Activated CD8-positive, alpha-beta T cell treated with anti-CD3 and anti-CD28 coated beads, Interleukin-2, amount 10 ng/mL, durations not matched to agents 7 days and 5 days (primary cell): ENCODE data around the gene PAPSS2. TPM values are rescaled to one million over a fixed set of nuclear protein-coding genes. Genes with fewer than 3 reads are reported as not detected.
"Not testable (repeated sequence)": the region's sequence is repeated elsewhere in the genome, so short reads cannot be mapped to it uniquely, and the experiment has no call there.

Experiments used
- ATAC-seq: fragments of 150-1000 bp; cut with Tn5 transposase; one replicate; pipeline ENCODE4 v1.10.0; 2021; ENCODE audit warnings: moderate library complexity
- CTCF ChIA-PET: fragments of 350-600 bp; sonication (Branson Sonifier 250); formaldehyde crosslinking; loops from one replicate; lab custom pipeline; 2021; ENCODE audit warnings: antibody characterized with exemption; lab: Charles Lee
- POLR2A ChIA-PET: fragments of 350-600 bp; sonication (Branson Sonifier 250); formaldehyde crosslinking; loops from one replicate; lab custom pipeline; 2021; ENCODE audit warnings: antibody characterized with exemption; lab: Charles Lee
- DNase-seq: peaks from one replicate; pipeline ENCODE4 v3.0.0-alpha.2; 2020
- H3K27ac Mint-ChIP-seq: one replicate; pipeline ENCODE4 v1.8.0; 2021; ENCODE audit warnings: mild to moderate bottlenecking, mixed read lengths
- H3K27me3 Mint-ChIP-seq: one replicate; pipeline ENCODE4 v1.8.0; 2021; ENCODE audit warnings: low read depth, mixed read lengths
- H3K36me3 Mint-ChIP-seq: one replicate; pipeline ENCODE4 v1.8.0; 2021; ENCODE audit warnings: low read depth, mixed read lengths
- H3K4me1 Mint-ChIP-seq: one replicate; pipeline ENCODE4 v1.8.0; 2021; ENCODE audit warnings: low read depth, mixed read lengths
- H3K4me3 Mint-ChIP-seq: one replicate; pipeline ENCODE4 v1.8.0; 2021; ENCODE audit warnings: mild to moderate bottlenecking, mixed read lengths
- H3K9me3 Mint-ChIP-seq: one replicate; pipeline ENCODE4 v1.8.0; 2022; ENCODE audit warnings: mixed read lengths; ENCODE audit not compliant: insufficient read depth
- total RNA-seq, 2 experiments: library from RNA; stranded (reverse); gene quantifications; one replicate each; pipeline ENCODE4 v1.2.3, GENCODE V29; 2021

Gene PAPSS2
- total RNA-seq, 2 experiments from 2014 or later: 0.08 TPM; not detected in 1

DNA sequence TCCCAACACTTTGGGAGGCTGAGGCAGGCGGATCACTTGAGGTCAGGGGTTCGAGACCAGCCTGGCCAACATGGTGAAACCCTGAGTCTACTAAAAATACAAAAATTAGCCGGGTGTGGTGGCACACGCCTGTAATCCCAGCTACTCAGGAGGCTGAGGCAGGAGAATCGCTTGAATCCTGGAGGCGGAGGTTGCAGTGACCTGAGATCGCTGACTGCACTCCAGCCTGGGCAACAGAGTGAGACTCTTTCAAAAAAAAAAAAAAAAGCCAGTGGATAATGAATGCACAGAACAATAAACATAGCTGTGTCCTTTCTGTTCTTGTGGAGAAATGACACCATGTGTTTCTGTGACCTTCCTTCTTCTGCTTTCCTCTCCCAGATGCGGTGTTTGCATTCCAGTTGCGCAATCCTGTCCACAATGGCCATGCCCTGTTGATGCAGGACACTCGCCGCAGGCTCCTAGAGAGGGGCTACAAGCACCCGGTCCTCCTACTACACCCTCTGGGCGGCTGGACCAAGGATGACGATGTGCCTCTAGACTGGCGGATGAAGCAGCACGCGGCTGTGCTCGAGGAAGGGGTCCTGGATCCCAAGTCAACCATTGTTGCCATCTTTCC lies 83.4 kb downstream of the PAPSS2 start:
- not testable (repeated sequence) for H3K36me3 Mint-ChIP-seq, H3K4me3 Mint-ChIP-seq, DNase-seq, H3K4me1 Mint-ChIP-seq, H3K9me3 Mint-ChIP-seq, H3K27me3 Mint-ChIP-seq, H3K27ac Mint-ChIP-seq, ATAC-seq
- ChIA-PET POLR2A (interaction anchor here (0.7 kb wide), 1 partner anchor 174 kb away, joined by 5 read pairs; no protein-coding TSS in a partner anchor), CTCF (interaction anchor here (1.7 kb wide), 1 partner anchor 19 kb away, joined by 4 read pairs; no protein-coding TSS in a partner anchor)

DNA sequence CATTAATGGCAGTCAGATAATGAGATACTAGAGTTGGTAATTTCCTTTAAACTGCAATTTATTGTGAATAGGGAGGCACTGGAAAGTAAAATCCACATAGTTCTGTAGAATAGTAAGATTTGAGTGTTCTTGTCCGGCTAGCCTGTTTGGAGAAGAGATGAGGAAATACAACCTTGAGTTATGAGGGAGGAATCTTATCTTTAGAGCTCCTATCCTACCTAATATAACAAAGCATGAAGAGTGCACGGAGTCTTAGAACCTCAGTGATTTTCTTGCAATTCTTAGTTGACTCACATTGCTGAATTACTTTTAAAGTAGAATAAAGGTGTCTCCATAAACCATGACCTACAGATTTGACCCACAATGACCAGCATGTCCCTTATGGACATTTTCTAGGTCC lies 84.9 kb downstream of the PAPSS2 start:
- ChIA-PET POLR2A (no interaction called here), CTCF (interaction anchor here (1.7 kb wide), 1 partner anchor 17 kb away, joined by 4 read pairs; no protein-coding TSS in a partner anchor)

DNA sequence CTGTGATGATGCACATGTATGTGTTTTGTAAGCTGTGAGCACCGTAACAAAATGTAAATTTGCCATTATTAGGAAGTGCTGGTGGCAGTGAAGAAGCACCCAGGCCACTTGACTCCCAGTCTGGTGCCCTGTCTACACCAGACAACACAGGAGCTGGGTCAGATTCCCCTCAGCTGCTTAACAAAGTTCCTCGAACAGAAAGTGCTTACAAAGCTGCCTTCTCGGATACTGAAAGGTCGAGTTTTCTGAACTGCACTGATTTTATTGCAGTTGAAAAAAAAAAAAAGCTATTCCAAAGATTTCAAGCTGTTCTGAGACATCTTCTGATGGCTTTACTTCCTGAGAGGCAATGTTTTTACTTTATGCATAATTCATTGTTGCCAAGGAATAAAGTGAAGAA lies 87.2 kb downstream of the PAPSS2 start:
- DNase-seq: no peak
- Mint-ChIP-seq H3K9me3 (no peaks in the 10 kb centered on the region), H3K27ac (no peak overlapping the region), H3K4me3 (no peak overlapping the region), H3K36me3 (peaks cover under 1% of the 10 kb centered on the region), H3K27me3 (no peaks in the 10 kb centered on the region), H3K4me1 (peaks cover 7% of the 10 kb centered on the region)
- ATAC-seq: no peak
- CTCF ChIA-PET: no interaction called here
- POLR2A ChIA-PET: no interaction called here

More for the DNA sequence above, 84.9 kb downstream of the PAPSS2 start:
- Mint-ChIP-seq H3K27me3 (peaks cover 4% of the 10 kb centered on the region), H3K36me3 (no peaks in the 10 kb centered on the region), H3K27ac (no peak overlapping the region), H3K4me3 (no peak overlapping the region), H3K9me3 (no peaks in the 10 kb centered on the region), H3K4me1 (no peaks in the 10 kb centered on the region)
- ATAC-seq: no peak
- no peak for DNase-seq

DNA sequence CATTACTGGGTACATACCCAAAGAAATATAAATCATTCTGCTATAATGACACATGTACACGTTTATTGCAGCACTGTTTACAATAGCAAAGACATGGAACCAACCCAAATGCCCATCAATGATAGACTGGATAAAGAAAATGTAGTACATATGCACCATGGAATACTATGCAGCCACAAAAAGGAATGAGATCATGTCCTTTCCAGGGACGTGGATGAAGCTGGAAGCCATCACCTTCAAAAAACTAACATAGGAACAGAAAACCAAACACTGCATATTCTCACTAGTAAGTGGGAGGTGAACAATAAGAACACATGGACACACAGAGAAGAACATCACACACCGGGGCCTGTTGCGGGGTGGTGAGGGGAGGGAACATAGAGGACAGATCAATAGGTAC lies 88.6 kb downstream of the PAPSS2 start:
- H3K27me3 Mint-ChIP-seq, CTCF ChIA-PET, H3K36me3 Mint-ChIP-seq: not testable (repeated sequence)

DNA sequence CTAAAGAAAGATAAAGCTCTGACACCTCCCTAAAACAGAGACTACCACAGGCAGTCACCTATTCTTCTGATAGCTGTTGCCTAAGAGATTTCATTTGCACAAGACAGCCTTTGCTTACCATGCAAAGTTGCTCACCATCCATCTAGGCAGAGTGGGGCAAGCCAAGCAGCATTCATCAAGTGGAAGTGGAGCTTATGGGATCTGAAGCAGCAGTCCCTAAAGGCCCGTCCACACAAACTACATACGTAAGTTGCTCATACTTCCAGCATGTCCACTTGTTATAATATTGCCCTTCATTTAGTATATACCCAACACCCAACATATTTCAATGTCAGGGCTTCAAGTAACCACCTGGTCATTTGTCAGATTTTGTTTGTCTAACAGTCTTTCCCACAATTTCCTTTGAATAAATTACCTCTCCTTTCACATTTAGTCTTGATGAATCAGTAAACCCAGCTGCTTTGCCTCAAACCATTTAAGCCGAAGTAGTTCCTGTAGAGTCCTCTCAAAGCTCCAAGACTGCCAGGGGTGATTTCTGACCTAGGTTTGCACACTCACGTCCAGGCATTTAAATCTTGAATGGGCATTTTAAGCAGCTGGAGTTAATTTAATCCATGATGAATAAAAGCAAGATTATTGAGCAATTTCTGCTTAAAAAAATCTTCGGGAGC lies 90.5 kb downstream of the PAPSS2 start:
- POLR2A ChIA-PET: no interaction called here
- no peak for DNase-seq
- Mint-ChIP-seq H3K4me3 (no peak overlapping the region), H3K27ac (no peak overlapping the region), H3K27me3 (no peaks in the 10 kb centered on the region), H3K9me3 (no peaks in the 10 kb centered on the region), H3K4me1 (peaks cover 7% of the 10 kb centered on the region), H3K36me3 (peaks cover 23% of the 10 kb centered on the region)
- no peak for ATAC-seq
- CTCF ChIA-PET: interaction anchor here (0.8 to 1.3 kb wide), 3 partner anchors 9 to 92 kb away, joined by 3 to 4 read pairs (median 3); no protein-coding TSS in a partner anchor

More for the DNA sequence above, 88.6 kb downstream of the PAPSS2 start:
- H3K9me3 Mint-ChIP-seq, H3K4me1 Mint-ChIP-seq, ATAC-seq, H3K27ac Mint-ChIP-seq, POLR2A ChIA-PET, H3K4me3 Mint-ChIP-seq, DNase-seq: not testable (repeated sequence)

DNA sequence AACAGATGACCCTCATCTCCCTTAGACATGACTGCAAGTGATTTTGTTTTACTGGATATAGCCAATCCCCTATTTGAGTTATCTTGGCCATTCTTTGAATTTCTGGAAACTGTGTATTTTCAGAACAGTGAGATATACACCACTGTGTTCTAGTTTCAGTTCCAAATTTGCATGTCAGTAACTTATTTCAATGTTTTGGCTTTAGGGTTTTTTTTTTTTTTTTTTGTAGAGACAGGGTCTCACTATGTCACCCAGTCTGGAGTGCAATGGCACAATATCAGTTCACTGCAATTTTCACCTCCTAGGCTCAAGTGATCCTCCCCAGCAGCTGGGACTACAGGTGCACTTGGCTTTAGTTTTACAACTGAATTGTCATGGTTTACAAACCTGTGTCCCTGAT lies 91.1 kb downstream of the PAPSS2 start:
- POLR2A ChIA-PET: interaction anchor here (1.5 kb wide), 1 partner anchor 67 kb away, joined by 5 read pairs; the partner anchor contains the start of gene ATAD1
- H3K4me3 Mint-ChIP-seq: no peak overlapping the region
- no peak for ATAC-seq
- H3K36me3 Mint-ChIP-seq: peaks cover 24% of the 10 kb centered on the region
- DNase-seq: no peak
- peaks cover 7% of the 10 kb centered on the region for H3K4me1 Mint-ChIP-seq
- no peak overlapping the region for H3K27ac Mint-ChIP-seq
- no peaks in the 10 kb centered on the region for H3K27me3 Mint-ChIP-seq
- CTCF ChIA-PET: interaction anchor here (0.8 to 1.3 kb wide), 4 partner anchors 9 to 92 kb away, joined by 3 to 5 read pairs (median 4); no protein-coding TSS in a partner anchor
- H3K9me3 Mint-ChIP-seq: no peaks in the 10 kb centered on the region

DNA sequence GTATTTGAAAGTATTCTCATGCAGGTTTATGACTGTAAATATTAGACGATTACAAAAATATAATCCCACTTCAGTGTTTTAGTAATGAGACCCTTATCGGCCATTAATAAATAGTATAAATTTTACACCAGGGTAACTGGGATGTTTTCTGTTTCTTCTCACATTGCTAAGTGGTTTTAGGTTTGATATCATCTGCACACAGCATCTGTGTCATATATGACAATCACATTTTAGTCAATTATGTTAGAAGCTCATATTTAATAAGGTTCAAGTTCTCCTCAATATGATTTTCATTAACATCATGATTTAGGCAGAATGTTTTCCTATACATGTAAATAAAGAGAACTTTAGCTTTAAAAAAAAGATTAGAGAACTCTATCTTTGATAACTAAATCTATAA lies 91.6 kb downstream of the PAPSS2 start:
- Mint-ChIP-seq H3K36me3 (peaks cover 27% of the 10 kb centered on the region), H3K27me3 (no peaks in the 10 kb centered on the region), H3K9me3 (no peaks in the 10 kb centered on the region), H3K27ac (no peak overlapping the region), H3K4me1 (peaks cover 7% of the 10 kb centered on the region), H3K4me3 (no peak overlapping the region)
- DNase-seq: no peak
- CTCF ChIA-PET: interaction anchor here (1.1 to 1.3 kb wide), 4 partner anchors 9 to 22 kb away, joined by 3 to 5 read pairs (median 4); no protein-coding TSS in a partner anchor
- ATAC-seq: no peak
- POLR2A ChIA-PET: interaction anchor here (0.6 to 1.5 kb wide), 2 partner anchors 67 to 268 kb away, joined by 3 to 5 read pairs; partner anchors contain the start of gene ATAD1

DNA sequence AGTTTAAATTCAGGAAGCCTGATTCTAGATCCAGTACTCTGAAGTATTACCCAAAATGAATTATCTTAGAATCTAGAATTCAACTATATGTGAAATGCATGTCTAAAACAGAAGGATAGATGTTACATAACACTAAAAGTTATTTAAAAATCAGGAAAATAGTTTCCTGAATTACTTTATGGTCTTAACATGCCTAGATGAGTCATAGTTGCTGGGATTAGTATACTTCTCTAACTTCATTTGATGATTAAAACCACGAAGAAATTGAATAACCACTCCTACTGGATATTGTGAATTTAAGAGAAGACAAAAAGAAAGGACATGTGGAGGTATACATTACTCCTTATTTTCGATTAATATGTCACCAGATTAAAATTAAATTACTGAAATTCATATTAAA lies 92.9 kb downstream of the PAPSS2 start:
- Mint-ChIP-seq H3K27me3 (no peaks in the 10 kb centered on the region), H3K4me1 (peaks cover 7% of the 10 kb centered on the region), H3K4me3 (no peak overlapping the region), H3K36me3 (peaks cover 30% of the 10 kb centered on the region), H3K27ac (no peak overlapping the region), H3K9me3 (no peaks in the 10 kb centered on the region)
- POLR2A ChIA-PET: interaction anchor here (1.5 kb wide), 1 partner anchor 66 kb away, joined by 5 read pairs; the partner anchor contains the start of gene ATAD1
- no peak for DNase-seq
- no peak for ATAC-seq
- CTCF ChIA-PET: interaction anchor here (1.1 kb wide), 1 partner anchor 21 kb away, joined by 5 read pairs; no protein-coding TSS in a partner anchor

DNA sequence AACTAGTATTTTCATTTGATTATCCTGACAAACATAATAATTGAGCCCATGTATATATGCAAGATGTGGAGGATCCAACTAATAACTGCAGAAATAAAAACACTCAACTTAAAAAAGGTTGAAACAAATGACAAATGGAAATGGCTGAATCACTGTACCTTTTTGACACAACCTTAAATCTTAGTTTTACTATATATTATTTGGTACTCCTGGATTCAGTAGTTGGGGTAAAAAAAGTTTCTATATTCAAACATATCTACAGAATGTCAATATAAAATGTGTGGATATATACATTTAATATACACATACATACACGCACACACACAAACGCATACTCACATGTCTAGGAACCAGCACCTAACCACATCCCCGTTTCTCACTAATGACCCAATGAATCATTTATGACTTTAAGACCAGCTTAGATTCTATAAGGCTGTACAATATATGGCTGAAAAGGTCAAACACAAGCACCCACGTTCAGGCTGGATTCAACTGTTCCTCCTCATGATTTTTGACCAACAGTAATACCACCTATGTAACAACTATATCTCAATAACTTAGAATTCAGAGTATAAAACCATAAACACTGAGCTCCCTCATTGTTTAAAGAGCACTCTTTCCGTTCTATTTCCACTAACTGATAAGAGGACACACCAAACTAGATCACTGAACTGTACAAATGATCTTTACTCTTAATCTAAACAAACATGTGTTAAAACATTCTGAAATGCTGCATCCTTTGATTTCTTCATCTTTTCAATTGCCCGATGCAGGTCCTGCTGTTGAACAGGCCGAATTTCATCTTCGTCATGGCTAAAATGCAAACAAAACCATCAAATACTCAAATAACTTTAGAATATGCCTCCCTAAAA lies 94.6 kb downstream of the PAPSS2 start:
- H3K36me3 Mint-ChIP-seq: peaks cover 31% of the 10 kb centered on the region
- POLR2A ChIA-PET: no interaction called here
- no peak overlapping the region for H3K27ac Mint-ChIP-seq
- DNase-seq: no peak
- ATAC-seq: no peak
- no peak overlapping the region for H3K4me3 Mint-ChIP-seq
- CTCF ChIA-PET: interaction anchor here (0.6 kb wide), 1 partner anchor 280 kb away, joined by 3 read pairs; no protein-coding TSS in a partner anchor
- H3K9me3 Mint-ChIP-seq: no peaks in the 10 kb centered on the region
- H3K4me1 Mint-ChIP-seq: peaks cover 7% of the 10 kb centered on the region
- H3K27me3 Mint-ChIP-seq: no peaks in the 10 kb centered on the region

DNA sequence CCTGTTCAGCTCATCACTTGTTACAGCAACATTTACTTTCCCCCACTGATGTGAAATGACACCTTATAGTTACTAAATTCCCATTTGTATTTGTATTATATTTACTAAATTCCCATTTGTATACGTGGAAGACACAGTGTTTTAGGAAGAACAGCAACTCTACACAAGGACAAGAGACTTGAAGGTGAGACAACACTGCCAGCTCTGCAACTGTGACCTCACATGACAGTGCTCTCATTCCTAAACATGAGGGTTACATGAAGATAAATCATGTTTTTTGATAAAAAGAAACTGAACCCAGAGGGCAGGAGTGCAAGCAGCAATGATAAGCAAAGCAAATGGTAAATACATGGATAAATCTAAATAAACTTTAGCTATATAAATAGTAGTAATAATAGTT lies 98.0 kb downstream of the PAPSS2 start:
- H3K27ac Mint-ChIP-seq: no peak overlapping the region
- no peak overlapping the region for H3K4me3 Mint-ChIP-seq
- ATAC-seq (no peak), DNase-seq (no peak)
- ChIA-PET CTCF (no interaction called here), POLR2A (no interaction called here)
- H3K4me1 Mint-ChIP-seq: peaks cover 10% of the 10 kb centered on the region
- no peaks in the 10 kb centered on the region for H3K9me3 Mint-ChIP-seq
- H3K27me3 Mint-ChIP-seq: no peaks in the 10 kb centered on the region
- H3K36me3 Mint-ChIP-seq: peaks cover 33% of the 10 kb centered on the region

DNA sequence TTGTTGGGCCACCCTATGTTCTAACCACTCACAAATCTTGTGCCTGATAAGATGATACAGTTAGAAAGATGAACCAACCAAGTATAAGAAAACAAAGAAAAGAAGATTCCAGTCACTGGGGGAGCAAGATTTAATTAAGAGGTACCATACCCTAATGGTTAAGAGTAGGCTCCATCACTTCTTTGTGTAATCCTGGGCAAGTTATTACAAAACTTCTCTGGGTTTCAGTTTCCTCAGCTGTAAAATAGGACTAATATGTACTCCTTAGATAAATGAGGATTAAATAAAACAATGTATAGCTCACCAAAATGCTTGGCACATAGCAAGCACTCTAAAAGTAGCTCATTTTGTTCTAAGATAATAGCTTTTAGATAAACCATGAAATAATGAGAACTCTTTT lies 99.9 kb downstream of the PAPSS2 start:
- Mint-ChIP-seq H3K27me3 (no peaks in the 10 kb centered on the region), H3K4me1 (peaks cover 15% of the 10 kb centered on the region), H3K36me3 (peaks cover 19% of the 10 kb centered on the region), H3K9me3 (no peaks in the 10 kb centered on the region), H3K4me3 (no peak overlapping the region), H3K27ac (no peak overlapping the region)
- CTCF ChIA-PET: interaction anchor here (1.5 to 1.8 kb wide), 2 partner anchors 8 to 10 kb away, joined by 4 to 5 read pairs; no protein-coding TSS in a partner anchor
- no peak for DNase-seq
- POLR2A ChIA-PET: no interaction called here
- ATAC-seq: no peak
